Stimulated activated CD4-positive, alpha-beta T cell treated with anti-CD3 and anti-CD28 coated beads, Interleukin-2, amount 100 ng/mL, for 24 hours (primary cell): Measurements from ENCODE around the gene TRPM1.

Experiments used
- DNase-seq, 2 donors: peaks; one replicate each; pipeline ENCODE4 v3.0.0-alpha.2; 2020

The TRPM1 gene

DNA sequence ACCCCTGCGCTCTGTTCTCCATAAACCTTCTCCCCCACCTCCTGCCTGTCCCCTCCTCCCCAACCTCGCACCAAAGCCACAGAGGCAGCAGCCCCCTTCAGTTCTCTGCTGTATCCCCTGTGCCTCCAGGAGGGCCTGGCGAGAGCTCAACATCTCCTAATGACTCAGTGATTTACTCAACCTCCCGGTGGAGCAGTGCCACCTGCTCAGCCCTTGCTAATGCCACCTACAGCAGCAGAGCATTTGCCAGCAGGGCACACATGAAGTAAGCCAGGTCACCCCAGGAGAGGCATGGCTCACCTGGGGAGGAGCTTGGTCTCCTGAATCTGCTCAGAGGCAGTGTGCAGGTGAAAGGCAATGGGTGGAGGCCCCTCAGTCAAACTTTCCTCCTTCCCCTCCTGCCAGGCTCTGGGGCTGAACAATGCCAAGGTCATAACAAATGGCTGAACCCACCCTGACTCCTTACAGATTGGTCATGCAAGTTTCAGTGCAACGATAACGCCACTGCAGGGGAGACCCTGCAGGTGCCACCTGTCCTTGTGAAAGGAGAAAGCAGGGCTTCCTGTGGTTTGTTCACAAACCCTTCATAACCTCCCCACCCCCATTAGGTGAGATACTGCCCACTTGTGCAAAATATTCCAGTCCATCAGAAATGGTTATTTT lies 19.8 kb downstream of the TRPM1 start:
- DNase-seq, result no peak

DNA sequence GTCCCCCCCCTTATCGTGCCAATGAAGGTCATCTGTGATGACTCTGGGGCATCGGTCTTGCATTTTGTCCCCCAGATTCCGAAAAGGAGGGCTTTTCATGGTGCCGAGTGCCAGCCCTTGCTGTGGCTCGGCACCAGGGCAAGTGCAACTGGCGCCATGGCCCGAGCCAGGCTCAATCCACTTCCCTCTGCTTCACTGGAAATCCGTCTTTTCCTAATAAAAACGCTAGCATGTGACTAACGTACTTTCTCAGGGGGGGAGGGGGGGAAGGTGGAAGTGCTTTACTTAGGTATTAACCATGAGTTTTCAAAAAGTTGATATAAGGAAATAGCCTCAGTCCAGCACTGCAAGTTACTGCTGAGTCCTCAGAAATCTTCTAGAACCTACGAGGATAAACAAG lies 20.5 kb downstream of the TRPM1 start:
- DNase-seq, result no peak

DNA sequence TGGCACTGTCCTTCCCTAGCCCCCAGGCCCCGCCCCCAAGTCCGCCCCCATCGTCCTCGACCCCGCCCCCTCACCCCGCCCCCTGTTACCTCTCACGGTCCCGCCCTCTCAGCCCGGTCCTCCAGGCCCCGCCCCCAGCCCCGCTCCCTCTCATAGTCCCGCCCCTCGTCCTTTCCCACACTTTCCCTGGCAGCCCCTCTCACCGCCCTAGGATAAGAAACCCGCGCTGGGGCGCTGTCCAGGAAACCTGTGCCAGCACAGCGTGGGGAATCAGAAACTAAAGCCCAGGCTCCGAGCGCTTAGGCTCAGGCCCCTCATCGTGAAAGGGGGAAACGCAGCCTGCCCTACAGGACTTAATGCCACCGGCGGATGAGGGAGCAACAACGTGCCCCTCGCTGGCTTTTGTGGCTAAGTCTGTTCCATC lies 20.9 kb downstream of the TRPM1 start:
- DNase-seq, result peak in 1 of 2 donors; percentile 46

DNA sequence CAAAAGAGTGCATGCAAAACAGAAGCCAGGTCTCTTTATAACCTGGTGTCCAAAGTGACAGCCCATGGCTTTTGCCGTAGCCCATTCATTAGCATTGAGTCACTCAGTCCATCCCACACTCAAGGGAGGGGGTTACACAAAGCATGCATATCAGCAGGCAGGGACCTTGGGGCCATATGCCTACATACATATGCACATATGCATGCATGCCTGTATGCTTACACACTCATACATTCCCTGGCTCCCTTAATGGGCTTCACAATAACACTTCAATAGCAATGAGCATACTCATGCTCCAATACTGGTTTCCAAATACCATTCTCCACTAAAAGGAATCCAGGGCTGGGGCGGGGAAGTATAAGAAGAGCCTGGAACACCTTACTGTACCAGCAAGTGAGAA lies 22.0 kb downstream of the TRPM1 start:
- DNase-seq, result no peak

DNA sequence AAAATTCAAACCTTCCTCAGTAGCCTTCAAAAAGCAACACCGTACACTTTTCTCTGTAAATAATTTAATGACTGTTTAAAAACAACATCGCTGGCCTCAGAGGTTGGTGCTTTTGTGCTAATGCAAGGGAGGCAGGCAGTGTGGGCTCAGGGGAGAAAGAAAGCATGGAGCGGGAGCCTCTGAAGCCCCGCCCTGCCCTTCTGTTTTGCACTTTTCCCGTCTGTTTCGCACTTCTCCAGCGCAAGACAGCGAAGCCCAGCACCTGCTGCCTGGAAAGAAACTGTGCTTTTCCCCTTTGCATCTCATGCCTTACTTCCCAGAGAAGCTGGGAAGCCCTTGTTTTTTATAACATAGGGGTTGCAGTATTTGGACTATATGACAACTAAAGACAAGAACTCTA lies 23.1 kb downstream of the TRPM1 start:
- no peak for DNase-seq

DNA sequence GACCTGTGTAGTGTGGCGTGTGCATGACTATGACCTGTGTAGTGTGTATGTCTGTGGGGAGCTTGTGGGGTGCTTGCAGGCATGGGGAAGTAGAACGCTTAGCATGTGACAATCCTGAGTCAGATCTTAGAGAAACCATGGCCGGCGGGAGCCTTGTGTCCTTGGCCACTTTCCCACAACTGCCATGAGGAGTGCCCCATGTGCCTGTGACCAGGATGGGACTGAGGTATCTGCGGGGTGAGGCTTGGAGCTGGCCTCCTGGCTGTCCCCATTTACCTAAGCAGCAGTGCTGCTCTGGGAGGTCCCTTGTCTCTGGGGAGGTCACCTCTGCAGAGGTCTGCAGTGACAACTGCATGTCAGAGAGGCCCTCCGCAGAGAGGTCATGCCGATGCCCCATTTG lies 23.6 kb downstream of the TRPM1 start:
- no peak for DNase-seq

DNA sequence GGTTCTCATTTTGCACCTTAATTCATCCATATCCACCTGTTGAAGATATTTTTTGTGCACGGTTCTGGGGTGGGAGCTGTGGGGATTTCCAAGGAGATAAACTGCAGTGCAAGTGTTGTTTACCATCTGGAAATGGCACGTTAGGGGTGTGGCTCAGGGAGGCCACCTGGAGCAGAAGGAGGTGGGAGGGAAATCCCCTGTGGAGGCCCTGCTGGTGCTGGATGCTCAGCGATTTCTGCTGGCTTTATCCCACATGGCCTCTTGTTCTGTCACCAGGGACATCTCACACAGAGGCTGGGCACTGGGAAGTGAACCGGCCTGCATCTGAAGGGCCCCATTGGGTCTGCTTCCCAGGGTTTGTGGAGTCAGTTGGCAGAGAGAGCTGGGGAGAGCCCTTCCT lies 24.3 kb downstream of the TRPM1 start:
- no peak for DNase-seq

DNA sequence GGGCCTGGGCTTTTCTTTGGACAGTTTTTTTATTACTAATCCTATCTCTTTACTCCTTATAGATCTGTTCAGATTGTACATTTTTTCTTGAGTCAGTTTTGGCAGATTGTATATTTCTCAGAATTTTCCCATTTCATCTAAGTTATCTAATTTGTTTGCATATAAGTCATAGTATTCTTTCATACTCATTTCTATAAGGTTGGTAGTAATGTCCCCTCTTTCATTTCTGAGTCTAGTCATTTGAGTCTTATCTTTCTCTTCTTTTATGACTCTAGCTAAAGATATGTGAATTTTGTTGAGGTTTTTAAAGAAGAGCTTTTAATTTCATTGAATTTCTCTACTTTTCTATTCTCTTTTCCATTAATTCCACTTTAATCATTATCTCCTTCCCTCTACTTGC lies 27.2 kb downstream of the TRPM1 start:
- no peak for DNase-seq

DNA sequence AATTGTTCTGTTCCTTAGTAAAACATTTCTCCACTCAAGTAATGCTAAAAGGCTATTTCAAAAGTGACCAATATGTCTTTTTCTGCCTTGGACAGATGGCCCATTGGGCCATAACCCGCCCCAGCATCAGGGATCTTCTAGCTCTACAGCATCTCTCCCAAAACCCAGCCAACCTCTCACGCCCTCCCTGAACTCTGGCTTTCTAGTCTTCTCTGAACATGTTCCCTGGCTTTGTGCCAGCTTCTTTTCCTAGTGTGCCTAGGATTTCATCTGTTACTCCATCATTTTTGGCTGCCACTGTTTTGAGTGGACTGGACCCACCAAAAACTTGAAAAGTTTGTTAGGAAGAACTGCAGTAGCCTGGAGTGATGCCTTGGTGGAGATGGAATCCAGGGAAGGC lies 30.7 kb downstream of the TRPM1 start:
- no peak for DNase-seq

DNA sequence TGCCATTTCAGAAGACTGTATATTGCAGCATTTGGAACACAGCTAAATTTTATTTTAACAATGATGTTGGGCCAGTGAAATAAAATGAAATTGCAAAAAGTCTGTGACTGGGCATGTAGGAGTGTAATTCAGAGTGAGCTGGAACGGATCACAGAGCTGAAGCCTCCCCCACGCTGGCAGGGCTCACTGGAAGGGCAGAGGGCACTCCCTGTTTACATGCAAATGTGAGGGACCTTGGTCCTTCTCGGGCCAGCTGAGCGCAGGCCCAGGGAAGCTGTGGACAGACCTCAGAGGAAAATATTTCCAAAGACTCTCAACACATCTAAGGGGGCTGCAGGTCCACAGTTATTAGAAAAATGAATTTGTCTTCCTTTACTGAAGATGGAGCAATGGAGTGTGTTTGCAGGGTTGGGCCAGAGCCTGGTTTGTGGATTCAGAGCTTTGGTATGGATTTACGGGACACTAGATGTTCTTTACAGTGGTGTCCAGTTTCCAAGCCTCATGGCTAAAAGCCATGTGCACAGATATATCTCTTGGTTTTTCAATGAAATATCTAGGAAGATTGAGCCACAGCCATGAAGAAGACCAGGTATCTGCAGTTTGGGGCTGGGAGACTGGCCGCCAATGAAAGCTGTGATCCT lies 32.0 kb downstream of the TRPM1 start:
- no peak for DNase-seq

DNA sequence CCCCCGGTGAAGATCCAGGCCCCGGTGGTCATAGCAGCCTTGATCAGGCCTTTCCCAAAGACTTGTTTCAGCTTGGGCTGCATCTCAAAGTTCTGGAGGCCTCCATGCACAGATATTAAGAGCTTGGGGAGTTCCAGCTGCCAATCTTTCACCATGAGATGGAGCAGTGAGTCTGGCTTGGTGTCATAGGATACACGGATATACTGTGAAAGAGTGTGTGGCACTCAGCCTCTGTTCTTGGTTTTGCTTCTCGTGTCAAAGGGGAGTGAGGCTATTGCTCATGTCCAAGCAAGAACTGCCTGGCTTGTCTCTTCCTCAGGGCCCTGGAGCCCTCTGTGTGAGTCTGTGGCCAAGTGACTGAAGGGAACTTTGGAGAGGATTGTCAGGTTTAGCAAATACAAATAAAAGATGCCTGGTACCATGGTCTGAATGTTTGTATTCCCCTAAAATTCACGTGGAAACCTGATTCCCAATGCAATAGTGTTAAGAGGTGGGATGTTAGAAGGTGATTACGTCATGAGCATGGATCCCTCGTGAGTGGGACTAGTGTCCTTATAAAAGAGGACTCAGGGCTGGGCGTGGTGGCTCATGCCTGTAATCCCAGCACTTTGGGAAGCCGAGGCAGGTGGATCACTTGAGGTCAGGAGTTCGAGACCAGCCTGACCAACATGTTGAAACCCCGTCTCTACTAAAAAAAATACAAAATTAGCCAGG lies 33.5 kb downstream of the TRPM1 start:
- DNase-seq, result no peak

DNA sequence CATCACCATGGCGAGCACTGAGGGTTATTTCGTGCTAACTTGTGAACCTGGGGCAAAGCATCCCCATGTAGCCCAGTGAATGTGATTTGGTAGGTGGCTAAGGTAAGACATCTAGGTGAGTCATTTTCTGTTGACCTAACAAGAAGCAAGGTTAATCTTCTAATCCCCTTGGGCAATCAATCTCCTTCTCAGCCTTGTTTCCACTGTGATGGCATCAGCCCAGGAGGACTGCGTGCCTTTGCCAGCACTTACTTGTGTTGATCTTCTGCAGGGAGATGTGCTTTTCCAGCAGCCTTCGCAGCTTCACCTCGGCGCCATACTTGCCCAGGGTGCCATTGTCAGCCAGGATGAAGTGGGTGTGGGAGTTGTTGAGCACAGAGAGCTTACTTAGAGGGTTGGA lies 35.7 kb downstream of the TRPM1 start:
- no peak for DNase-seq

DNA sequence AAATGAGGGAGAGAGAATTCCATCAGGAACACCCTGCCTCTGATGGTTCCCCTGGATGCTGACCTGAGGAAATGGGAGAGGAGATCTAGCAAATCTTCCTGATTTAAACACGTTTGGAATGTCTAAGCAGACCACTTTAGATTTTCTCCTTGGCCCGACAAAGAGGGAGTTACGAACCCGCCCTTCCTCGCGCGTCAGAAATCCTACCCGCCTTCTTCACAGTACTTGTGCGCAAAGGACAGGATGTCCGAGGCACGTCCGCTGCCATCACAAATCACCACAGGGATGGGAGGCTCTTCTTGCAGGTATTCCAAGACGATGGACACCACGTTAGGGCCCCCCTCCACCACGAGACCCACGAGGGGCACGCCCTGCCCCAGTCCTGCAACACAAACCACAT lies 38.6 kb downstream of the TRPM1 start:
- no peak for DNase-seq

DNA sequence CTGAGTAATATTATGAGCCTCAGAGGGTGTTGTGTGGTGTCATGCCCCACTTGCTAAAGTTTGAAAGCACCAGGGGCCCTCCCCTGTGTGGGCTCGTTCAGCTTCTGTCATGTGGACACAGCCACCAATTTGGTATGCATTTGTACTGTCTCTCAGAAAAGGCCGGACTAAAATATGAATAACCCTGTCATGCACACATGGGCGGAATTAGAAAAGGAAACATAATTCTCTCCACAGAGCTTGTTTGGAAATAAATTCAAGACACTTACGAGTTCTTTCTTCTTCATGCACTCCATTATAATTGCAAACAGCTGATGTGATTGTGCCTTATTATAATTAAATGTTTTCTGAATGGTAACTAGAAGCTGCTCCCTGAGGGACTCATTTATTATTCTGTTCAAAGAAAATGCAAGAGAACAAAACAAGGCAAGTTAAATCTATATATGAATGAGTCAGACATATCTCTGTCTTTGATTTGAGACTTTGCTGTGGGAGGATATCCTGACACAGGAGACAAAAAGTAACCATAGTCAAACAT lies 39.1 kb downstream of the TRPM1 start:
- DNase-seq, result no peak

DNA sequence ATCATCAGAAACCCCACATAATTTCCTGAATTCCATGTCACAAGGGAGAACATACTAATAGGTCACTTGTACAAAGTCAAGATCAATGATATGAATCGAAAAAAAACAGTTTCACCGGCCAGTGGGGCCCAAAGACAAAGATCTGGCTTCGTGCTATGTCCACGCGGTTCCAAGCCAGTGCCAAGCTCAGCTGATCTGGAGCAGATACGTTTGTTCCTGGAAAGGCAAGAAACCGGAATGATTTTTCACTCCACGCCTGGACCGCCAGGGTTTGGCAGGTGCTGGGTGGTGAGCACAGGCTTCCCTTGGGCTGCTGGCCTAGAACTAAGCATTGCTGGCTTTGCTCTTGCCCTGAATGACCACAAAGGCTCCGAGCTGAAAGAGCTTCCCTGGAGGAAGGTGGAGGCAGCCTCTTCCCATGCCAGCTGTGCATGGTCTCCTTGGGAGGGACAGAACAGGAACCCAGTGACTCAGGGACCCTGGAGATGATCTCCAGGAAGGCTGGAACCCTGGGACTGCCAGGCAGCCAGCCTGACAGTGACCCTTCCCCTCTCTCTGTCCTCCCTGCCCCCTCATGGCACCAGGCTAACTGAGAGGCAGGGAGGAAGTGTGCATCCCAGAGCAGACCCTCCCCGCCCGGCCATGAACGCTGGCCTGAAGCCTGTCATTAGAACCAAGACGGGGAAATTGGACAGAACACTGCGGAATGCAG lies 40.9 kb downstream of the TRPM1 start:
- no peak for DNase-seq

DNA sequence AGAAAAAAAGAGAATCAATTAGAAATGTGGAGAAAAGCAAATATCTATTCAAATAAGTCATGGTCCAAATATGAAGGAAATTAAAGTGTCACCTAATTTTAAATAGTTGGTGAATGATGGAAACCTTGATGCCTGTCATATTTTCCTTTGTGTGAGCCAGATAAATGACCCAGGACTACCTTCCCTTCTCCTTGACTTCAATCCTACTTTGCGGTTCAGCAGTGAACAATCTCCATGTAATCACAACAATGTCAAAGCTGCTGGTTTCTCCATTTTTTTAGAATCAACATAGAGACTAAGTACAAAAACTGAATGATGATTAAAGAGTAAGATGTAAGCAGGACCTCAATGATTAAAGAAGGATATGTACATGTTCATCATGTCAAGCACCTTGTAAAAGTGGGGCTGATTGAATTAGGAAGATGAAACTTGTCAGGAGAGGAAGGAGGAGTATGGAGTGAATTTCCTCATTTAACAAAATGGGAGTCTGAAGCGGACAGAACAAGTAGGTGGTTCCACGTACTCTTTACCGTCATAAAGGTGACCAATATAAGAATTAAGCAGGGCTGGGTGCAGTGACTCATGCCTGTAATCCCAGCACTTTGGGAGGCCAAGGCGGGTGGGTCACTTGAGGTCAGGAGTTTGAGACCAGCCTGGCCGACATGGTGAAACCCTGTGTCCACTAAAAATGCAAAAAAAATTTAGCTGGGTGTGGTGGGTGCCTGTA lies 43.1 kb downstream of the TRPM1 start:
- DNase-seq, result no peak

DNA sequence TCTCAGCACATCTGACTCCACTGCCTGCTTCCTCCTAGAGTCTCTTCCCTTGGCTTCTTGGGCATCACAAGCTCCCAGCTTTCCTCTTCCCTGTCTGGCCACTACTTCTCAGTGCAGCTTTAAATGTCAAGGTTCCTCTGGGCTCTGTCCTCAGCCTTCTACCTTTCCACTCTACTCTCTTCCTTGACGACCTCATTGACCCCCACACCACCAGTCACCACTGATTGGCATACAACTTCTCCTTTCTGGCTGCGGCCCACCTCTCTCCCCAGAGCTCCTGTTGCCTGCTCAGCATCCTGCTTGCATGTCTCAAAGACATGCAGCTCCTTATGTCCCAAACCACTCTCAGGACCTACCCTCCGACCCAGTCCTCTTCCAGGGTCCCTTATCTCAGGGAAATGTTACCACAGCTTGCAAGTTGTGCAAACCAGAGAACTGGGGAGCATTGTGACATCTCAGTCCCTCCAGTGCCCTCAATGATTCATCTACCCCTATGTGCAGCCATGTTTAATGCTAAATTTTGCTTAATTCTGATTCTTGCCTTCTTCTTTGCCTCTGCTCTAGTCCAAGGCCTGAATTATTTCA lies 49.9 kb downstream of the TRPM1 start:
- no peak for DNase-seq

DNA sequence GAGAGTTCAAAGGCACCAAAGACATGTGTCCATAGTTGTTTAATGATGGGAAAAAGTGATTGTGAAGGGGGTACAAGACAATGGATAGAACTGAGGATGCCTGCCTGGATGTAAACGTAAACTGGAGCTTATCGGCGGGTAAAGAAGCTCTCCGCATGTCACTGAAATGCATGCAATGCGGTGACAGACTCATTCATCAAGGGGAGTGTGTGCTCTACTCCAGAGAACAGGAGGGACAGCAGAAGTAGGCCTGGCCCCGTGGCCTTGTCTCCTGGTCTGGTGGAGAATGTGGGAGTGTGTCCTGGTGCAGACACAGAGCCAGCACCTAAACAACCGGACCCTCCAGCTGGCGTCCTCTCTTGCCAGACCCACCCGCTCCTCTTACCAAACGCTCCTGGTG lies 50.6 kb downstream of the TRPM1 start:
- DNase-seq, result no peak

DNA sequence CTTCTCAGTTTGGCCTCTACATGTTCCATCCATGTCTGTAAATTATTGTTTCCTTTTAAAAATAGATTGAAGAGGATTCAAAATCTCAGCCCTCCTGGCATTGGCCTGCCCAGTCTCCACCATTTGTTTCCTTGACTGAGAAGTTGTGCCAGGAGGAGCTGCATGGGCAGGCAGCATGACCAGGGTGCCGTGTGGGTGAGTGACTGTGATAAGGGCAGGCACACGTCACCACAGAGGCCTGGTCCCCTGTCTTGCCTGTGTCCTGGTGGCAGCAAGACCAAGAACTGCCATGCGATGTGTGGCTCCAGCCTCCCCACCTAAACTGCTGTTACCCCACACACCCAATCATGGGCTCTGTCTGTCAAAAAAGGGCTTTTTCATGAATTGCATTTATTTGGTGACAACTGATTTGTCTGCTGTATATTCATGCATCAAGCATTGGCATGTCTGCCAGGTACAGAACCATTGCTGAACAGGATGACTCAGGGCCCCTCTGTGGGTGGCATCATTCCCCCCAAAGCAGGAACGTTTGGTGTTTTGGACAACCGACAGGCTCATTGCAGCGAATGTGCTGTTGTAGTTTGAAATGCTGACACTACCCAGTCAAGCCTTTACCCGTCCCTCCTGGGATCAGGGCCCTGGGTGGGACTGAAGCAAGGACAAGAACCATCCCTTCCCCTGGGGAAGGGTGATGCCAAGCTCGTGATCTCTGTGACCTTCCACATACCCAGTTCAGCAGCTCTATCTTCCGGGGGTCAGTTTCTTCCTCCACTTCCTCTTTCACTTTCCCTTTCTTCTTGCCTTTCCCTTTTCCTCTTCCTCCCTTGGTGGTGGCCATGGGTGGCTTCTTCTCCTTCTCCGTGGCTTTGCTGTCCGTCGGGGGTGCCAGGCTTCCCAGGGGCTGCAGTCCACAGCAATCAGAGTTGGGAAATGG lies 51.6 kb downstream of the TRPM1 start:
- DNase-seq, result no peak

DNA sequence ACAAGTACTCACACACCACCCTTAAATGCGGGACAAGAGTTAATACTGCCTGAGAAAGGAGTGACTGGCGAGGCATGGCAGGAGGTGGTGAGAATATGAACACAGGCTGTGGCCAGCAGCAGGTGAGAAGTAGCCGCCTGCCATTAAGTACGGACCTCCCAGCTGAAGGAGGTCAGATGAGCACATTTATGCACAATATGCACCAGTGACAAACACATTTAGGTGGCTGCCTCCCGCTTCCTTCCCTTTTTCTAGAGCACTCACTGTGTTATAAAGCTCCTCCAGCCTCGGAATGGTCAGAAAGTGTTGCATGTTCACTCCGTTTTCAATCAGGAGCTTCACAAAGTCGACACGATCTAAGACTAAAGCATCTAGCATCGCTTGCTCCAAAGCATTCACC lies 52.4 kb downstream of the TRPM1 start:
- DNase-seq, result no peak

DNA sequence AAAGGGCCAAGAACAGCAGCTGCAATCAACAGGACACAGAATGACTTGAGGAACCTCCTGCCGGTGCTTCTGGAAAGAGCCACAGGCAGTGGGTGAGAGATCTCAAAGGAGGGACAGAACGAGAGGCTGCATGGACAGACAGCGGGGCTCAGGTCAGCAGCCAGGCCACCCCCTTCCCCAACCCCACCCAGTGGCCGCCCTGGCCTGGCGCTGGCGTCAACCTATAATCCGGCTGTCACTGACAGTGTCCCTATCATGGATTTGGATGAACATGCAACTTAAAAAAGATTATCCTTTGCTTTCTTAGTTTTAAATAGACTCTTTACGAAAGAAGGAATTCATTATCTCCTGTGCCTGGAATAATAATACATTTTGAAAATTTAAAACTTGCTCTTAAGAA lies 54.1 kb downstream of the TRPM1 start:
- no peak for DNase-seq
